HG02759 (cell line): ENCODE data around the gene PAN3.
A peak's percentile ranks its signal among the peaks of the same experiment; 100 is the strongest.

Experiments used
- ATAC-seq: cut with Tn5 transposase; IDR thresholded peaks from one replicate; pipeline ENCODE4 v1.9.1; 2021; ENCODE audit warnings: mild to moderate bottlenecking, moderate library complexity; ENCODE audit not compliant: unreplicated experiment

PAN3 gene

GRCh38 chr13:28219408-28220099 lies 81.2 kb downstream of the PAN3 start:
- no peak for ATAC-seq

GRCh38 chr13:28220166-28220565 lies 81.8 kb downstream of the PAN3 start:
- ATAC-seq, result no peak

- ATAC-seq, result no peak
Observed at GRCh38 chr13:28229522-28230411, 91.4 kb downstream of the PAN3 start.

- no peak for ATAC-seq
Observed at GRCh38 chr13:28231642-28232041, 93.3 kb downstream of the PAN3 start.

- no peak for ATAC-seq
Observed at GRCh38 chr13:28237944-28238343, 99.6 kb downstream of the PAN3 start.

- no peak for ATAC-seq
Observed at GRCh38 chr13:28239374-28239773, 101.0 kb downstream of the PAN3 start.

GRCh38 chr13:28245465-28245864 lies 107.1 kb downstream of the PAN3 start:
- ATAC-seq, result no peak

- ATAC-seq, result no peak
Observed at GRCh38 chr13:28246891-28247290, 108.5 kb downstream of the PAN3 start.

GRCh38 chr13:28248080-28248479 lies 109.7 kb downstream of the PAN3 start:
- ATAC-seq, result no peak

GRCh38 chr13:28250542-28250941 lies 112.2 kb downstream of the PAN3 start:
- no peak for ATAC-seq

- ATAC-seq, result no peak
Observed at GRCh38 chr13:28251466-28251865, 113.1 kb downstream of the PAN3 start.

GRCh38 chr13:28252547-28252946 lies 114.2 kb downstream of the PAN3 start:
- ATAC-seq, result no peak

GRCh38 chr13:28257305-28257704 lies 119.0 kb downstream of the PAN3 start:
- no peak for ATAC-seq

- ATAC-seq, result no peak
Observed at GRCh38 chr13:28258417-28258816, 120.1 kb downstream of the PAN3 start.

GRCh38 chr13:28267497-28267896 lies 129.2 kb downstream of the PAN3 start:
- ATAC-seq, result no peak

GRCh38 chr13:28268800-28269223 lies 130.5 kb downstream of the PAN3 start:
- ATAC-seq, result peak; percentile 98

GRCh38 chr13:28271056-28271840 lies 132.9 kb downstream of the PAN3 start:
- no peak for ATAC-seq

GRCh38 chr13:28273919-28274318 lies 135.6 kb downstream of the PAN3 start:
- ATAC-seq, result no peak

GRCh38 chr13:28282451-28282850 lies 144.1 kb downstream of the PAN3 start:
- peak; percentile 55 for ATAC-seq

- no peak for ATAC-seq
Observed at GRCh38 chr13:28283600-28283999, 145.3 kb downstream of the PAN3 start.

- ATAC-seq, result no peak
Observed at GRCh38 chr13:28286263-28286662, 147.9 kb downstream of the PAN3 start.
